HepG2 (cell line): ENCODE data around the gene CDKN1C. TPM values are rescaled to one million over a fixed set of nuclear protein-coding genes. Genes with fewer than 3 reads are reported as not detected.

Experiments used
- ASH2L ChIP-seq: fragments of 300-600, 200-600 bp; sonication (generic); IDR thresholded peaks from 2 replicates; pipeline ENCODE4 v1.7.0; 2017; ENCODE audit warnings: low read depth, mild to moderate bottlenecking, moderate library complexity, mixed read lengths, low read length; ENCODE audit not compliant: insufficient read length
- CEBPB ChIP-seq: IDR thresholded peaks from 2 replicates; pipeline ENCODE4 v1.6.1; 2011; ENCODE audit warnings: low read depth, low read length, improper control_type of control experiment, borderline replicate concordance
- HIVEP1 ChIP-seq: sonication (generic); formaldehyde crosslinking; IDR thresholded peaks from 2 replicates; pipeline ENCODE4 v1.4.0; 2020; ENCODE audit warnings: mild to moderate bottlenecking, missing genetic modification reagents
- IKZF4 ChIP-seq: sonication (generic); formaldehyde crosslinking; IDR thresholded peaks from 2 replicates; pipeline ENCODE4 v1.5.1; 2020; ENCODE audit warnings: borderline replicate concordance, mild to moderate bottlenecking, low read depth, missing genetic modification reagents; ENCODE audit errors: not compliant biosample characterization
- JUN ChIP-seq: sonication (generic); formaldehyde crosslinking; IDR thresholded peaks from 2 replicates; pipeline ENCODE4 v1.4.0; 2020; ENCODE audit warnings: mild to moderate bottlenecking, missing genetic modification reagents
- LCORL ChIP-seq, 2 experiments: fragments of 450-650 bp in 1 of 2; sonication (generic) in 1 of 2; formaldehyde crosslinking in 1 of 2; IDR thresholded peaks; 2 replicates each; pipeline versions ENCODE4 v1.5.0 to v1.6.1; 2017 to 2020; ENCODE audit warnings: antibody characterized with exemption in 1 of 2, missing genetic modification reagents in 1 of 2
- MIER3 ChIP-seq: IDR thresholded peaks from 2 replicates; pipeline ENCODE4 v1.6.1; 2016; ENCODE audit warnings: missing compliant biosample characterization, borderline replicate concordance
- MLLT10 ChIP-seq: sonication (generic); formaldehyde crosslinking; IDR thresholded peaks from 2 replicates; pipeline ENCODE4 v1.4.0; 2020; ENCODE audit warnings: missing genetic modification reagents
- MTA3 ChIP-seq: sonication (generic); formaldehyde crosslinking; IDR thresholded peaks from 2 replicates; pipeline ENCODE4 v1.4.0; 2020; ENCODE audit warnings: missing genetic modification reagents
- MTF1 ChIP-seq: sonication (generic); formaldehyde crosslinking; IDR thresholded peaks from 2 replicates; pipeline ENCODE4 v1.5.0; 2020; ENCODE audit warnings: missing genetic modification reagents
- MXI1 ChIP-seq: IDR thresholded peaks from 3 replicates; pipeline ENCODE4 v1.6.1; 2012; ENCODE audit warnings: low read depth, low read length, inconsistent platforms, borderline replicate concordance
- NAIF1 ChIP-seq: sonication (generic); formaldehyde crosslinking; IDR thresholded peaks from 2 replicates; pipeline ENCODE4 v1.5.0; 2020; ENCODE audit warnings: mild to moderate bottlenecking, missing genetic modification reagents, borderline replicate concordance
- NR2F1 ChIP-seq, 2 experiments: fragments of 450-650 bp in 1 of 2; formaldehyde crosslinking in 1 of 2; IDR thresholded peaks; 2 replicates each; pipeline versions ENCODE4 v1.5.0 to v1.6.1; 2016 to 2020; ENCODE audit warnings: mild to moderate bottlenecking in 1 of 2, missing compliant biosample characterization in 1 of 2, missing genetic modification reagents in 1 of 2, moderate library complexity in 1 of 2
- NR2F6 ChIP-seq, 2 experiments: IDR thresholded peaks; 2 replicates each; pipeline ENCODE4 v1.6.1; 2016; ENCODE audit warnings: antibody characterized with exemption in 1 of 2, mild to moderate bottlenecking in 1 of 2
- PPARG ChIP-seq: conservative IDR thresholded peaks from 2 replicates; pipeline ENCODE4 v1.6.1; 2016; ENCODE audit warnings: missing biosample characterization, missing genetic modification reagents
- RARA ChIP-seq: IDR thresholded peaks from 2 replicates; pipeline ENCODE4 v1.6.1; 2016; ENCODE audit warnings: missing genetic modification reagents, missing compliant biosample characterization
- RNF2 ChIP-seq: fragments of 450-650 bp; conservative IDR thresholded peaks from 2 replicates; pipeline ENCODE4 v1.6.1; 2016; ENCODE audit warnings: low read depth
- SCMH1 ChIP-seq: sonication (generic); formaldehyde crosslinking; IDR thresholded peaks from 2 replicates; pipeline ENCODE4 v1.9.0; 2021; ENCODE audit warnings: missing genetic modification reagents, mild to moderate bottlenecking, borderline replicate concordance
- SPEN ChIP-seq: sonication (generic); formaldehyde crosslinking; IDR thresholded peaks from 2 replicates; pipeline ENCODE4 v1.5.1; 2020; ENCODE audit warnings: low read depth, mild to moderate bottlenecking, missing genetic modification reagents
- STAG1 ChIP-seq: sonication (generic); formaldehyde crosslinking; IDR thresholded peaks from 2 replicates; pipeline ENCODE4 v1.4.0; 2020; ENCODE audit warnings: missing genetic modification reagents
- XRCC5 ChIP-seq: fragments of 200-400 bp; formaldehyde crosslinking; optimal IDR thresholded peaks from 2 replicates; pipeline ENCODE3; 2017; ENCODE audit warnings: mild to moderate bottlenecking, low read length
- ZBTB7A ChIP-seq: sonication (generic); formaldehyde crosslinking; IDR thresholded peaks from 2 replicates; pipeline ENCODE4 v1.8.0; 2022; ENCODE audit warnings: mild to moderate bottlenecking, missing genetic modification reagents
- ZNF124 ChIP-seq: sonication (generic); formaldehyde crosslinking; IDR thresholded peaks from 2 replicates; pipeline ENCODE4 v1.4.0; 2020; ENCODE audit warnings: missing genetic modification reagents
- ZNF136 ChIP-seq: sonication (generic); formaldehyde crosslinking; IDR thresholded peaks from 2 replicates; pipeline ENCODE4 v1.8.1; 2022; ENCODE audit warnings: low read depth, mild to moderate bottlenecking, moderate library complexity, missing genetic modification reagents
- ZNF296 ChIP-seq: sonication (generic); formaldehyde crosslinking; conservative IDR thresholded peaks from 2 replicates; pipeline ENCODE4 v1.5.0; 2020; ENCODE audit warnings: mild to moderate bottlenecking, missing genetic modification reagents
- ZNF446 ChIP-seq: sonication (generic); formaldehyde crosslinking; IDR thresholded peaks from 2 replicates; pipeline ENCODE4 v1.5.0; 2020; ENCODE audit warnings: mild to moderate bottlenecking, missing genetic modification reagents
- ZNF83 ChIP-seq: sonication (generic); formaldehyde crosslinking; IDR thresholded peaks from 2 replicates; pipeline ENCODE4 v1.4.0; 2020; ENCODE audit warnings: missing genetic modification reagents, mild to moderate bottlenecking, borderline replicate concordance
- polyA plus RNA-seq, 8 experiments: library from polyadenylated mRNA; depleted of rRNA in 3 of 8; stranded (reverse) in 7 of 8; unstranded in 1 of 8; fragments of >200 nt; fragmentation: Illumina TruSeq in 4 of 8; extraction: Trizol in 4 of 8; gene quantifications; 2 replicates each; pipeline versions ENCODE4 v1.2.1 to v1.2.3, GENCODE V29; 2011 to 2016; ENCODE audit warnings: low read depth in 4 of 8, missing spikeins in 1 of 8, mixed read lengths in 1 of 8; ENCODE audit not compliant: insufficient read depth in 1 of 8
- total RNA-seq, 5 experiments: library from RNA; depleted of rRNA; stranded (reverse); fragments of >200 nt; fragmentation: Illumina TruSeq; extraction: Trizol; gene quantifications; 2 replicates each; pipeline ENCODE4 v1.2.3, GENCODE V29; 2016; ENCODE audit warnings: low read depth in 1 of 5
- TF ChIP-seq, protein P1 (sequence below): sonication (generic); formaldehyde crosslinking; IDR thresholded peaks from 2 replicates; pipeline ENCODE4 v1.4.0; 2020; ENCODE audit warnings: mild to moderate bottlenecking, low read depth, missing genetic modification reagents
- TF ChIP-seq, protein P2 (sequence below): sonication (generic); formaldehyde crosslinking; IDR thresholded peaks from 2 replicates; pipeline ENCODE4 v1.8.0; 2022; ENCODE audit warnings: mild to moderate bottlenecking, missing genetic modification reagents, borderline replicate concordance
- TF ChIP-seq, protein P3 (sequence below): sonication (generic); formaldehyde crosslinking; IDR thresholded peaks from 2 replicates; pipeline ENCODE4 v1.8.1; 2023; ENCODE audit warnings: missing genetic modification reagents, mild to moderate bottlenecking, borderline replicate concordance

CDKN1C gene
- total and polyA plus RNA-seq, 2 of the 13 experiments (the other 11 are each of a cell fraction or from before 2014, with no cell fraction given): not detected

DNA sequence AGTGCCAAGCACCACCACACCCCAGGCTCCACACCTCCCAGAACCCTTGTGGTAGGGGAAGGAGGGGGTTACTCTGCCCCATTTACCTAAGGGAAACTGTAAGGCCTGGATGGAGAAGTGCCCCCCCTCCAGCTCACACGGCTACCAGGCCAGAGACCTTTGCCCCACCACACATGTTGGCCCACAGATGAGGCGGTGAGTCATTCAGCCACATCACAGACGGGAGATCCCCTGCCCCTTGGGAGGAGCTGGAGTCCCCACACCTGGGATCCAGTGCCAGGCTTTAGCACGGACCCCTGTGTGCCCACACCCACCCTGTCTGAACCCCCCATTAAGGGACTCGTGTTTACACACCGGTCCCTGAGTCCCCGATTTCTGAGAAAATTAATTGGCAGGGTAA, 24.9 kb downstream of the CDKN1C start (continued):
- TF ChIP-seq, protein P1, sequence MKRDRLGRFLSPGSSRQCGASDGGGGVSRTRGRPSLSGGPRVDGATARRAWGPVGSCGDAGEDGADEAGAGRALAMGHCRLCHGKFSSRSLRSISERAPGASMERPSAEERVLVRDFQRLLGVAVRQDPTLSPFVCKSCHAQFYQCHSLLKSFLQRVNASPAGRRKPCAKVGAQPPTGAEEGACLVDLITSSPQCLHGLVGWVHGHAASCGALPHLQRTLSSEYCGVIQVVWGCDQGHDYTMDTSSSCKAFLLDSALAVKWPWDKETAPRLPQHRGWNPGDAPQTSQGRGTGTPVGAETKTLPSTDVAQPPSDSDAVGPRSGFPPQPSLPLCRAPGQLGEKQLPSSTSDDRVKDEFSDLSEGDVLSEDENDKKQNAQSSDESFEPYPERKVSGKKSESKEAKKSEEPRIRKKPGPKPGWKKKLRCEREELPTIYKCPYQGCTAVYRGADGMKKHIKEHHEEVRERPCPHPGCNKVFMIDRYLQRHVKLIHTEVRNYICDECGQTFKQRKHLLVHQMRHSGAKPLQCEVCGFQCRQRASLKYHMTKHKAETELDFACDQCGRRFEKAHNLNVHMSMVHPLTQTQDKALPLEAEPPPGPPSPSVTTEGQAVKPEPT (CRISPR knock-in tag): no peak
- 0 out of 2 replicates have a peak, but pooled peaks have one; percentile 36 for TF ChIP-seq SPEN (CRISPR knock-in tag)
- TF ChIP-seq RNF2: peak; percentile 62; the same call in 1 of the 2 replicates
- TF ChIP-seq JUN (CRISPR knock-in tag): peak; percentile 90
- TF ChIP-seq CEBPB: 0 out of 2 replicates have a peak, but pooled peaks have one; percentile 6
- no peak for TF ChIP-seq IKZF4 (CRISPR knock-in tag)
- TF ChIP-seq NAIF1 (CRISPR knock-in tag): no peak
- no peak for TF ChIP-seq ZNF446 (CRISPR knock-in tag)
- TF ChIP-seq ZNF83 (CRISPR knock-in tag): no peak
- TF ChIP-seq LCORL (IDR thresholded peaks at IDR 0.05): no peak
- TF ChIP-seq LCORL (CRISPR knock-in tag; IDR thresholded peaks at IDR 0.05): peak; percentile 57; the same call in 1 of the 2 replicates
- TF ChIP-seq ZNF296 (CRISPR knock-in tag): no peak
- 0 out of 2 replicates have a peak, but pooled peaks have one; percentile 2 for TF ChIP-seq STAG1 (CRISPR knock-in tag)
- no peak for TF ChIP-seq ZNF136 (CRISPR knock-in tag)
- TF ChIP-seq RARA (CRISPR knock-in tag): peak; percentile 49; the same call in 1 of the 2 replicates
- no peak for TF ChIP-seq MLLT10
- TF ChIP-seq SCMH1: no peak
- TF ChIP-seq HIVEP1 (CRISPR knock-in tag): peak; percentile 37; the same call in 1 of the 2 replicates
- TF ChIP-seq, protein P2, sequence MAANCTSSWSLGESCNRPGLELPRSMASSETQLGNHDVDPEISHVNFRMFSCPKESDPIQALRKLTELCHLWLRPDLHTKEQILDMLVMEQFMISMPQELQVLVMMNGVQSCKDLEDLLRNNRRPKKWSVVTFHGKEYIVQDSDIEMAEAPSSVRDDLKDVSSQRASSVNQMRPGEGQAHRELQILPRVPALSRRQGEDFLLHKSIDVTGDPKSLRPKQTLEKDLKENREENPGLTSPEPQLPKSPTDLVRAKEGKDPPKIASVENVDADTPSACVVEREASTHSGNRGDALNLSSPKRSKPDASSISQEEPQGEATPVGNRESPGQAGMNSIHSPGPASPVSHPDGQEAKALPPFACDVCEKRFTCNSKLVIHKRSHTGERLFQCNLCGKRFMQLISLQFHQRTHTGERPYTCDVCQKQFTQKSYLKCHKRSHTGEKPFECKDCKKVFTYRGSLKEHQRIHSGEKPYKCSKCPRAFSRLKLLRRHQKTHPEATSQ (CRISPR knock-in tag): no peak
- TF ChIP-seq ASH2L: no peak
- TF ChIP-seq MIER3: no peak
- peak; percentile 38 for TF ChIP-seq XRCC5
- no peak for TF ChIP-seq MTA3 (CRISPR knock-in tag)
- TF ChIP-seq MXI1: peak; percentile 18; the same call in 1 of the 3 replicates
- TF ChIP-seq ZNF124: no peak
- no peak for TF ChIP-seq ZBTB7A (CRISPR knock-in tag)
- TF ChIP-seq MTF1 (CRISPR knock-in tag): no peak
- peak; percentile 83 for TF ChIP-seq PPARG (CRISPR knock-in tag)
- TF ChIP-seq, protein P3, sequence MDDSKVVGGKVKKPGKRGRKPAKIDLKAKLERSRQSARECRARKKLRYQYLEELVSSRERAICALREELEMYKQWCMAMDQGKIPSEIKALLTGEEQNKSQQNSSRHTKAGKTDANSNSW: no peak
- peak; percentile 40 to 62; a peak in 2 of 4 replicates for TF ChIP-seq NR2F1 (CRISPR knock-in tag; IDR thresholded peaks at IDR 0.05)
- 0 out of 2 replicates have a peak, but pooled peaks have one; percentile 34 for TF ChIP-seq NR2F6 (IDR thresholded peaks at IDR 0.05)
- TF ChIP-seq NR2F6 (CRISPR knock-in tag; IDR thresholded peaks at IDR 0.05): peak; percentile 71
